WTC11 (cell line): ENCODE data around the gene HOXD10. TPM values are rescaled to one million over a fixed set of nuclear protein-coding genes. Genes with fewer than 3 reads are reported as not detected.

Experiments used
- ATAC-seq: fragments of 200-7000 bp; cut with Tn5 transposase; 2 replicates; pipeline ENCODE4 v1.10.0; 2021; ENCODE audit warnings: mild to moderate bottlenecking, moderate library complexity
- CTCF ChIA-PET: fragments of 300-600 bp; sonication (Branson Sonifier 250); formaldehyde crosslinking; loops from one replicate; lab custom pipeline; 2021; ENCODE audit warnings: antibody characterized with exemption; lab: Charles Lee
- POLR2A ChIA-PET: fragments of 350-600 bp; sonication (Branson Sonifier 250); formaldehyde crosslinking; loops from one replicate; lab custom pipeline; 2021; ENCODE audit warnings: antibody characterized with exemption; lab: Charles Lee
- DNase-seq: peaks from one replicate; pipeline ENCODE4 v3.0.0; 2021; ENCODE audit warnings: low spot score
- H3K27ac Mint-ChIP-seq: 2 replicates; pipeline ENCODE4 v1.8.0; 2021; ENCODE audit warnings: mixed read lengths
- H3K27me3 Mint-ChIP-seq: 2 replicates; pipeline ENCODE4 v1.8.0; 2021; ENCODE audit warnings: low read depth, mild to moderate bottlenecking, moderate library complexity, mixed read lengths
- H3K36me3 Mint-ChIP-seq: 2 replicates; pipeline ENCODE4 v1.8.0; 2021; ENCODE audit warnings: mixed read lengths
- H3K4me1 Mint-ChIP-seq: 2 replicates; pipeline ENCODE4 v1.8.0; 2022; ENCODE audit warnings: mixed read lengths
- H3K4me3 Mint-ChIP-seq: 2 replicates; pipeline ENCODE4 v1.8.0; 2021; ENCODE audit warnings: mild to moderate bottlenecking, moderate library complexity, mixed read lengths
- H3K9me3 Mint-ChIP-seq: 2 replicates; pipeline ENCODE4 v1.8.0; 2021; ENCODE audit warnings: mixed read lengths
- CREB1 ChIP-seq: sonication (generic); formaldehyde crosslinking; IDR thresholded peaks from 2 replicates; pipeline ENCODE4 v1.8.0; 2023; ENCODE audit warnings: mild to moderate bottlenecking, missing genetic modification reagents
- CREM ChIP-seq: sonication (generic); formaldehyde crosslinking; IDR thresholded peaks from 2 replicates; pipeline ENCODE4 v1.8.1; 2022; ENCODE audit warnings: mild to moderate bottlenecking, missing genetic modification reagents, moderate library complexity
- CTCF ChIP-seq: fragments of 200-600 bp; IDR thresholded peaks from 2 replicates; pipeline ENCODE4 v1.8.0; 2022; ENCODE audit warnings: antibody characterized with exemption
- JUN ChIP-seq: sonication (generic); formaldehyde crosslinking; IDR thresholded peaks from 2 replicates; pipeline ENCODE4 v1.8.0; 2023; ENCODE audit warnings: mild to moderate bottlenecking, missing genetic modification reagents
- MXD4 ChIP-seq: fragments of 250-450 bp; sonication (Bioruptor Pico); IDR thresholded peaks from 2 replicates; pipeline ENCODE4 v1.8.0; 2021; ENCODE audit warnings: mild to moderate bottlenecking, moderate library complexity, borderline replicate concordance
- NR3C1 ChIP-seq: sonication (generic); formaldehyde crosslinking; conservative IDR thresholded peaks from 2 replicates; pipeline ENCODE4 v1.8.1; 2023; ENCODE audit warnings: low read depth, mild to moderate bottlenecking, missing genetic modification reagents
- RORB ChIP-seq: fragments of 250-450 bp; sonication (Bioruptor Pico); IDR thresholded peaks from 2 replicates; pipeline ENCODE4 v1.9.0; 2021; ENCODE audit warnings: mild to moderate bottlenecking
- SOX15 ChIP-seq: fragments of 250-450 bp; sonication (Bioruptor Pico); IDR thresholded peaks from 2 replicates; pipeline ENCODE4 v1.9.0; 2021; ENCODE audit warnings: mild to moderate bottlenecking
- ZNF396 ChIP-seq: fragments of 250-450 bp; sonication (Bioruptor Pico); IDR thresholded peaks from 2 replicates; pipeline ENCODE4 v1.8.0; 2021; ENCODE audit warnings: mild to moderate bottlenecking, moderate library complexity, borderline replicate concordance
- total RNA-seq: library from RNA; stranded (reverse); gene quantifications from 3 replicates; pipeline ENCODE4 v1.2.3, GENCODE V29; 2021
- TF ChIP-seq, protein P1 (sequence below): sonication (generic); formaldehyde crosslinking; IDR thresholded peaks from 2 replicates; pipeline ENCODE4 v1.8.0; 2022; ENCODE audit warnings: missing genetic modification reagents
- TF ChIP-seq, protein P2 (sequence below): sonication (generic); formaldehyde crosslinking; conservative IDR thresholded peaks from 2 replicates; pipeline ENCODE4 v1.8.1; 2023; ENCODE audit warnings: mild to moderate bottlenecking, low read depth, missing genetic modification reagents, moderate library complexity
- TF ChIP-seq, protein P3 (sequence below): fragments of 250-450 bp; sonication (Bioruptor Pico); IDR thresholded peaks from 2 replicates; pipeline ENCODE4 v1.9.0; 2021; ENCODE audit warnings: mild to moderate bottlenecking, borderline replicate concordance

The HOXD10 gene
- total RNA-seq, 1 experiment from 2014 or later: not detected

- no peak overlapping the region for H3K27ac Mint-ChIP-seq
Measured at GRCh38 chr2:176085120-176085788, 31.3 kb upstream of the HOXD10 start.

GRCh38 chr2:176085861-176086771 is 30.5 kb upstream of the HOXD10 start:
- TF ChIP-seq ZNF396 (CRISPR knock-in tag) (no peak), MXD4 (CRISPR knock-in tag) (no peak), NR3C1 (CRISPR knock-in tag) (no peak), CREM (CRISPR knock-in tag) (no peak)
- TF ChIP-seq, protein P1, sequence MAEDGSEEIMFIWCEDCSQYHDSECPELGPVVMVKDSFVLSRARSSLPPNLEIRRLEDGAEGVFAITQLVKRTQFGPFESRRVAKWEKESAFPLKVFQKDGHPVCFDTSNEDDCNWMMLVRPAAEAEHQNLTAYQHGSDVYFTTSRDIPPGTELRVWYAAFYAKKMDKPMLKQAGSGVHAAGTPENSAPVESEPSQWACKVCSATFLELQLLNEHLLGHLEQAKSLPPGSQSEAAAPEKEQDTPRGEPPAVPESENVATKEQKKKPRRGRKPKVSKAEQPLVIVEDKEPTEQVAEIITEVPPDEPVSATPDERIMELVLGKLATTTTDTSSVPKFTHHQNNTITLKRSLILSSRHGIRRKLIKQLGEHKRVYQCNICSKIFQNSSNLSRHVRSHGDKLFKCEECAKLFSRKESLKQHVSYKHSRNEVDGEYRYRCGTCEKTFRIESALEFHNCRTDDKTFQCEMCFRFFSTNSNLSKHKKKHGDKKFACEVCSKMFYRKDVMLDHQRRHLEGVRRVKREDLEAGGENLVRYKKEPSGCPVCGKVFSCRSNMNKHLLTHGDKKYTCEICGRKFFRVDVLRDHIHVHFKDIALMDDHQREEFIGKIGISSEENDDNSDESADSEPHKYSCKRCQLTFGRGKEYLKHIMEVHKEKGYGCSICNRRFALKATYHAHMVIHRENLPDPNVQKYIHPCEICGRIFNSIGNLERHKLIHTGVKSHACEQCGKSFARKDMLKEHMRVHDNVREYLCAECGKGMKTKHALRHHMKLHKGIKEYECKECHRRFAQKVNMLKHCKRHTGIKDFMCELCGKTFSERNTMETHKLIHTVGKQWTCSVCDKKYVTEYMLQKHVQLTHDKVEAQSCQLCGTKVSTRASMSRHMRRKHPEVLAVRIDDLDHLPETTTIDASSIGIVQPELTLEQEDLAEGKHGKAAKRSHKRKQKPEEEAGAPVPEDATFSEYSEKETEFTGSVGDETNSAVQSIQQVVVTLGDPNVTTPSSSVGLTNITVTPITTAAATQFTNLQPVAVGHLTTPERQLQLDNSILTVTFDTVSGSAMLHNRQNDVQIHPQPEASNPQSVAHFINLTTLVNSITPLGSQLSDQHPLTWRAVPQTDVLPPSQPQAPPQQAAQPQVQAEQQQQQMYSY (CRISPR knock-in tag): peak; percentile 67
- TF ChIP-seq, protein P2, sequence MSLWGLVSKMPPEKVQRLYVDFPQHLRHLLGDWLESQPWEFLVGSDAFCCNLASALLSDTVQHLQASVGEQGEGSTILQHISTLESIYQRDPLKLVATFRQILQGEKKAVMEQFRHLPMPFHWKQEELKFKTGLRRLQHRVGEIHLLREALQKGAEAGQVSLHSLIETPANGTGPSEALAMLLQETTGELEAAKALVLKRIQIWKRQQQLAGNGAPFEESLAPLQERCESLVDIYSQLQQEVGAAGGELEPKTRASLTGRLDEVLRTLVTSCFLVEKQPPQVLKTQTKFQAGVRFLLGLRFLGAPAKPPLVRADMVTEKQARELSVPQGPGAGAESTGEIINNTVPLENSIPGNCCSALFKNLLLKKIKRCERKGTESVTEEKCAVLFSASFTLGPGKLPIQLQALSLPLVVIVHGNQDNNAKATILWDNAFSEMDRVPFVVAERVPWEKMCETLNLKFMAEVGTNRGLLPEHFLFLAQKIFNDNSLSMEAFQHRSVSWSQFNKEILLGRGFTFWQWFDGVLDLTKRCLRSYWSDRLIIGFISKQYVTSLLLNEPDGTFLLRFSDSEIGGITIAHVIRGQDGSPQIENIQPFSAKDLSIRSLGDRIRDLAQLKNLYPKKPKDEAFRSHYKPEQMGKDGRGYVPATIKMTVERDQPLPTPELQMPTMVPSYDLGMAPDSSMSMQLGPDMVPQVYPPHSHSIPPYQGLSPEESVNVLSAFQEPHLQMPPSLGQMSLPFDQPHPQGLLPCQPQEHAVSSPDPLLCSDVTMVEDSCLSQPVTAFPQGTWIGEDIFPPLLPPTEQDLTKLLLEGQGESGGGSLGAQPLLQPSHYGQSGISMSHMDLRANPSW (CRISPR knock-in tag): no peak
- TF ChIP-seq, all 79 proteins: peak for 1
- Mint-ChIP-seq H3K4me3 (peak overlapping the region; percentile 30), H3K4me1 (peaks cover 46% of the 10 kb centered on the region), H3K36me3 (peaks cover 8% of the 10 kb centered on the region), H3K9me3 (no peaks in the 10 kb centered on the region), H3K27ac (no peak overlapping the region), H3K27me3 (peaks cover 100% of the 10 kb centered on the region)
- ATAC-seq: peak; percentile 6
- peak; percentile 69 for DNase-seq
- ChIA-PET POLR2A (no interaction called here), CTCF (interaction anchor here (0.8 to 1.6 kb wide), 11 partner anchors 8 to 835 kb away, joined by 3 to 27 read pairs (median 3); no protein-coding TSS in a partner anchor)

More at GRCh38 chr2:176085120-176085788, 31.3 kb upstream of the HOXD10 start:
- H3K9me3 Mint-ChIP-seq: no peaks in the 10 kb centered on the region
- ATAC-seq (peak; percentile 4; the same call in 1 of the 2 replicates), DNase-seq (peak; percentile 57)
- peaks cover 100% of the 10 kb centered on the region for H3K27me3 Mint-ChIP-seq
- POLR2A ChIA-PET: interaction anchor here (0.7 kb wide), 1 partner anchor 18 kb away, joined by 3 read pairs; no protein-coding TSS in a partner anchor
- CTCF ChIA-PET: interaction anchor here (0.8 to 1.6 kb wide), 11 partner anchors 9 to 834 kb away, joined by 3 to 27 read pairs (median 3); no protein-coding TSS in a partner anchor
- peaks cover 5% of the 10 kb centered on the region; the same call in 1 of the 2 replicates for H3K36me3 Mint-ChIP-seq
- TF ChIP-seq CTCF: no peak
- TF ChIP-seq CREB1: no peak
- TF ChIP-seq, protein P3, sequence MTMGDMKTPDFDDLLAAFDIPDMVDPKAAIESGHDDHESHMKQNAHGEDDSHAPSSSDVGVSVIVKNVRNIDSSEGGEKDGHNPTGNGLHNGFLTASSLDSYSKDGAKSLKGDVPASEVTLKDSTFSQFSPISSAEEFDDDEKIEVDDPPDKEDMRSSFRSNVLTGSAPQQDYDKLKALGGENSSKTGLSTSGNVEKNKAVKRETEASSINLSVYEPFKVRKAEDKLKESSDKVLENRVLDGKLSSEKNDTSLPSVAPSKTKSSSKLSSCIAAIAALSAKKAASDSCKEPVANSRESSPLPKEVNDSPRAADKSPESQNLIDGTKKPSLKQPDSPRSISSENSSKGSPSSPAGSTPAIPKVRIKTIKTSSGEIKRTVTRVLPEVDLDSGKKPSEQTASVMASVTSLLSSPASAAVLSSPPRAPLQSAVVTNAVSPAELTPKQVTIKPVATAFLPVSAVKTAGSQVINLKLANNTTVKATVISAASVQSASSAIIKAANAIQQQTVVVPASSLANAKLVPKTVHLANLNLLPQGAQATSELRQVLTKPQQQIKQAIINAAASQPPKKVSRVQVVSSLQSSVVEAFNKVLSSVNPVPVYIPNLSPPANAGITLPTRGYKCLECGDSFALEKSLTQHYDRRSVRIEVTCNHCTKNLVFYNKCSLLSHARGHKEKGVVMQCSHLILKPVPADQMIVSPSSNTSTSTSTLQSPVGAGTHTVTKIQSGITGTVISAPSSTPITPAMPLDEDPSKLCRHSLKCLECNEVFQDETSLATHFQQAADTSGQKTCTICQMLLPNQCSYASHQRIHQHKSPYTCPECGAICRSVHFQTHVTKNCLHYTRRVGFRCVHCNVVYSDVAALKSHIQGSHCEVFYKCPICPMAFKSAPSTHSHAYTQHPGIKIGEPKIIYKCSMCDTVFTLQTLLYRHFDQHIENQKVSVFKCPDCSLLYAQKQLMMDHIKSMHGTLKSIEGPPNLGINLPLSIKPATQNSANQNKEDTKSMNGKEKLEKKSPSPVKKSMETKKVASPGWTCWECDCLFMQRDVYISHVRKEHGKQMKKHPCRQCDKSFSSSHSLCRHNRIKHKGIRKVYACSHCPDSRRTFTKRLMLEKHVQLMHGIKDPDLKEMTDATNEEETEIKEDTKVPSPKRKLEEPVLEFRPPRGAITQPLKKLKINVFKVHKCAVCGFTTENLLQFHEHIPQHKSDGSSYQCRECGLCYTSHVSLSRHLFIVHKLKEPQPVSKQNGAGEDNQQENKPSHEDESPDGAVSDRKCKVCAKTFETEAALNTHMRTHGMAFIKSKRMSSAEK (CRISPR knock-in tag): no peak
- no peak for TF ChIP-seq RORB (CRISPR knock-in tag)
- TF ChIP-seq JUN (CRISPR knock-in tag): no peak
- TF ChIP-seq SOX15 (CRISPR knock-in tag): no peak
- peaks cover 49% of the 10 kb centered on the region for H3K4me1 Mint-ChIP-seq
- H3K4me3 Mint-ChIP-seq: peak overlapping the region; percentile 53
